ENCODE data around the gene SLC22A23. TPM values are rescaled to one million over a fixed set of nuclear protein-coding genes. Genes with fewer than 3 reads are reported as not detected.

The SLC22A23 gene
- total RNA-seq, 1 experiment from 2014 or later: 5.7 TPM

DNA sequence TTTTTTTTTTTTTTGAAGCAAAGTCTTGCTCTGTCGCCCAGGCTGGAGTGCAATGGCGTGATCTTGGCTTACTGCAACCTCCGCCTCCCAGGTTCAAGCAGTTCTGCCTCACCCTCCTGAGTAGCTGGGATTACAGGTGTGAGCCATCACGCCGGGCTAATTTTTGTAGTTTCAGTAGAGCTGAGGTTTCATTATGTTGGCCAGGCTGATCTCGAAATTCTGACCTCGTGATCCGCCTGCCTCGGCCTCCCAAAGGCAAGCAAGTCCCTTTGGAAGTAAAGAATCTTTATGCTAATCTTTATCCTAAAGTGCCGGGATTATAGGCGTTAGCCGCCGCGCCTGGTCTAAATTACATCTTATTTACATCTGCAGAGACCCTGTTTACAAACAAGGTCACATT, 196.6 kb downstream of the SLC22A23 start:
- ATAC-seq: no peak

DNA sequence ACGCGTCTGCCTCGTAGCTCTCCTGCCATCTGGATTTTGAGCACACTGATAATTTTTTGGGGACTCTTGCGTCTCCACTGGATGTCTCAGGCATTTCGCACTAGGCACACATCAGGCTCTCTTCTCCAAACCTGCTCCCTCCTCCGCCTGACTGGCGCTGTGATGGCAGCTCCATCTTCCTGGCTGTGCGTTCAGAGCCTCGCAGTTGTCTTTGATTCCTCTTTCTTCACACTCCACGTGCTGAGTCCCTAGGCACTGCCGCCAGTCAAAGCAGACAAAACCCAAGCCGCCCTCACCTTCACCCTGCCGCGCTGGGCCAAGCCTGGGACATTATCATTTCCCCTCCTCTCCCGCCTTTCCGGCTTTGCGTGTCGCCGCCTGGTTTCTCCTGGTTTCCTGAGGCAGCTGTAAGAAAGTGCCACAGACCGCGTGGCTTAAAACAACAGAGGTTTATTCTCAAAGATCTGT, 197.3 kb downstream of the SLC22A23 start:
- peak overlapping the region; percentile 28 for H3K27ac ChIP-seq (ENCODE audit: low read length)
- ChIA-PET POLR2A (ENCODE audit: unreplicated experiment) (no interaction called here), CTCF (interaction anchor here (0.7 to 1.5 kb wide), 2 partner anchors 51 to 102 kb away, joined by 3 read pairs; partner anchors contain the start of gene TUBB2A)
- no peaks in the 10 kb centered on the region for H3F3A ChIP-seq (ENCODE audit: low read length, unreplicated experiment)
- H3K79me2 ChIP-seq (ENCODE audit: low read length): peaks cover 58% of the 10 kb centered on the region
- TF ChIP-seq EZH2 (IDR thresholded peaks at IDR 0.05; ENCODE audit: low read length, unreplicated experiment) (no peak), EZH2phosphoT487 (IDR thresholded peaks at IDR 0.05; ENCODE audit: borderline replicate concordance, low read length) (no peak)
- TF ChIP-seq, protein P1, sequence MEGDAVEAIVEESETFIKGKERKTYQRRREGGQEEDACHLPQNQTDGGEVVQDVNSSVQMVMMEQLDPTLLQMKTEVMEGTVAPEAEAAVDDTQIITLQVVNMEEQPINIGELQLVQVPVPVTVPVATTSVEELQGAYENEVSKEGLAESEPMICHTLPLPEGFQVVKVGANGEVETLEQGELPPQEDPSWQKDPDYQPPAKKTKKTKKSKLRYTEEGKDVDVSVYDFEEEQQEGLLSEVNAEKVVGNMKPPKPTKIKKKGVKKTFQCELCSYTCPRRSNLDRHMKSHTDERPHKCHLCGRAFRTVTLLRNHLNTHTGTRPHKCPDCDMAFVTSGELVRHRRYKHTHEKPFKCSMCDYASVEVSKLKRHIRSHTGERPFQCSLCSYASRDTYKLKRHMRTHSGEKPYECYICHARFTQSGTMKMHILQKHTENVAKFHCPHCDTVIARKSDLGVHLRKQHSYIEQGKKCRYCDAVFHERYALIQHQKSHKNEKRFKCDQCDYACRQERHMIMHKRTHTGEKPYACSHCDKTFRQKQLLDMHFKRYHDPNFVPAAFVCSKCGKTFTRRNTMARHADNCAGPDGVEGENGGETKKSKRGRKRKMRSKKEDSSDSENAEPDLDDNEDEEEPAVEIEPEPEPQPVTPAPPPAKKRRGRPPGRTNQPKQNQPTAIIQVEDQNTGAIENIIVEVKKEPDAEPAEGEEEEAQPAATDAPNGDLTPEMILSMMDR (conservative IDR thresholded peaks at IDR 0.05; ENCODE audit: low read depth, low read length): no peak
- intact Hi-C loops (cut with micrococcal nuclease): loop anchor here (10.0 kb wide), 1 partner anchor 265 kb away; the partner anchor contains the start of gene NQO2
- peak overlapping the region; percentile 89 for H3K9ac ChIP-seq (ENCODE audit: low read length)
- H3K4me3 ChIP-seq (ENCODE audit: low read length): peak overlapping the region; percentile 84
- peak; percentile 48 for ATAC-seq
- no peaks in the 10 kb centered on the region for H3K27me3 ChIP-seq (ENCODE audit: low read length)
- peak; percentile 34 for DNase-seq
- no peaks in the 10 kb centered on the region for H3K9me2 ChIP-seq (replicated peaks; ENCODE audit: low read length)
- H2AFZ ChIP-seq (ENCODE audit: low read length): peak overlapping the region; percentile 64
- H3K9me3 ChIP-seq (ENCODE audit: low read length): no peaks in the 10 kb centered on the region
- H3K4me1 ChIP-seq (ENCODE audit: insufficient read depth, low read length): peaks cover 14% of the 10 kb centered on the region
- H4K20me1 ChIP-seq (ENCODE audit: low read length): peaks cover 24% of the 10 kb centered on the region; the same call in 1 of the 2 replicates
- H3K36me3 ChIP-seq (ENCODE audit: low read depth, low read length): peaks cover 10% of the 10 kb centered on the region
- peak overlapping the region; percentile 93 for H3K4me2 ChIP-seq (ENCODE audit: low read length)
- no TSS peak for BruUV-seq (replicated peaks)

More for the DNA sequence above, 196.6 kb downstream of the SLC22A23 start:
- Histone ChIP-seq H3K9me2 (replicated peaks; ENCODE audit: low read length) (no peaks in the 10 kb centered on the region), H4K20me1 (ENCODE audit: low read length) (peaks cover 24% of the 10 kb centered on the region; the same call in 1 of the 2 replicates), H3K4me2 (ENCODE audit: low read length) (peak overlapping the region; percentile 93), H2AFZ (ENCODE audit: low read length) (no peak overlapping the region), H3F3A (ENCODE audit: low read length, unreplicated experiment) (no peaks in the 10 kb centered on the region), H3K36me3 (ENCODE audit: low read depth, low read length) (peaks cover 13% of the 10 kb centered on the region), H3K4me1 (ENCODE audit: insufficient read depth, low read length) (peaks cover 14% of the 10 kb centered on the region), H3K79me2 (ENCODE audit: low read length) (peaks cover 64% of the 10 kb centered on the region), H3K9me3 (ENCODE audit: low read length) (no peaks in the 10 kb centered on the region), H3K4me3 (ENCODE audit: low read length) (peak overlapping the region; percentile 52), H3K9ac (ENCODE audit: low read length) (no peak overlapping the region; the same call in 1 of the 2 replicates), H3K27ac (ENCODE audit: low read length) (no peak overlapping the region), H3K27me3 (ENCODE audit: low read length) (no peaks in the 10 kb centered on the region)
- DNase-seq: no peak
- CTCF ChIA-PET: interaction anchor here (0.5 to 1.5 kb wide), 2 partner anchors 52 to 183 kb away, joined by 3 read pairs; no protein-coding TSS in a partner anchor
- TF ChIP-seq, protein P1 (conservative IDR thresholded peaks at IDR 0.05; ENCODE audit: low read depth, low read length): no peak
- TF ChIP-seq EZH2phosphoT487 (IDR thresholded peaks at IDR 0.05; ENCODE audit: borderline replicate concordance, low read length): no peak
- no peak for TF ChIP-seq EZH2 (IDR thresholded peaks at IDR 0.05; ENCODE audit: low read length, unreplicated experiment)
- intact Hi-C loops (cut with micrococcal nuclease): no loop called here
- POLR2A ChIA-PET (ENCODE audit: unreplicated experiment): interaction anchor here (0.6 kb wide), 1 partner anchor 869 kb away, joined by 3 read pairs; no protein-coding TSS in a partner anchor
- BruUV-seq (replicated peaks): no TSS peak

Measured in PC-3 (cell line).